ENCODE data around the gene PCDHGA6.
"Not testable (repeated sequence)": the region's sequence is repeated elsewhere in the genome, so short reads cannot be mapped to it uniquely, and the experiment has no call there.

PCDHGA6 gene

DNA sequence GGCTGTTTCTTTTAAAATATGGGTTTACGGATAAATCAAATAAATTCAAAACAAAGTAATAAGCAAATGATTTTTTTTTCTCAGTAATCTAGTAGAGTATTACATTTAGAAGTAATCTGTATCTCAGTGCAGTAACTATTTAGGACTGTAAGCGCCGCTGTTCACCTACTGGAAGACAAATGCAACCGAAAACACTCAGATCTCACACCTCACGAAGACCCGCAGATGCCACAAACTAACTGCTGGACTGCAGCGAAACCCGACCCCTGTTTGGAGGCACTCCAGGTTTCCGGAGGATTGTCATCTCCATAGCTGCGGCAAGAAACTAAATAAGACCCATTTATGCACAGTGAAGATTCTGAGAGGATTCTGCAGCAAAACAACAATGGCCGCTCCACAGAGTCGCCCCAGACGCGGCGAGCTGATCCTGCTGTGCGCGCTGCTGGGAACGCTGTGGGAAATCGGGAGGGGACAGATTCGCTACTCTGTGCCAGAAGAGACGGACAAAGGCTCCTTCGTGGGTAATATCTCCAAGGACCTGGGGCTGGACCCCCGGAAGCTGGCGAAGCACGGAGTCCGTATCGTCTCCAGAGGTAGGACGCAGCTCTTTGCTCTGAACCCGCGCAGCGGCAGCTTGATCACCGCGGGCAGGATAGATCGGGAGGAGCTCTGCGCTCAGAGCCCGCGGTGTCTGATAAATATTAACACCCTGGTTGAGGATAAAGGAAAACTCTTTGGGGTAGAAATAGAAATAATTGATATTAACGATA lies 18.9 kb downstream of the PCDHGA6 start, which contains the start of gene PCDHGA8:
PCDHGA8 (plus strand) TSS at position 205 of the 770 bp plus-strand sequence; CDS start at position 386, 181 bp downstream.
- no peak within 1 kb of the TSS for H3K4me3 ChIP-seq (ENCODE audit: low read depth, low read length)
- TF ChIP-seq, protein P1, sequence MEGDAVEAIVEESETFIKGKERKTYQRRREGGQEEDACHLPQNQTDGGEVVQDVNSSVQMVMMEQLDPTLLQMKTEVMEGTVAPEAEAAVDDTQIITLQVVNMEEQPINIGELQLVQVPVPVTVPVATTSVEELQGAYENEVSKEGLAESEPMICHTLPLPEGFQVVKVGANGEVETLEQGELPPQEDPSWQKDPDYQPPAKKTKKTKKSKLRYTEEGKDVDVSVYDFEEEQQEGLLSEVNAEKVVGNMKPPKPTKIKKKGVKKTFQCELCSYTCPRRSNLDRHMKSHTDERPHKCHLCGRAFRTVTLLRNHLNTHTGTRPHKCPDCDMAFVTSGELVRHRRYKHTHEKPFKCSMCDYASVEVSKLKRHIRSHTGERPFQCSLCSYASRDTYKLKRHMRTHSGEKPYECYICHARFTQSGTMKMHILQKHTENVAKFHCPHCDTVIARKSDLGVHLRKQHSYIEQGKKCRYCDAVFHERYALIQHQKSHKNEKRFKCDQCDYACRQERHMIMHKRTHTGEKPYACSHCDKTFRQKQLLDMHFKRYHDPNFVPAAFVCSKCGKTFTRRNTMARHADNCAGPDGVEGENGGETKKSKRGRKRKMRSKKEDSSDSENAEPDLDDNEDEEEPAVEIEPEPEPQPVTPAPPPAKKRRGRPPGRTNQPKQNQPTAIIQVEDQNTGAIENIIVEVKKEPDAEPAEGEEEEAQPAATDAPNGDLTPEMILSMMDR (IDR thresholded peaks at IDR 0.05; ENCODE audit: low read depth, low read length), result no peak

DNA sequence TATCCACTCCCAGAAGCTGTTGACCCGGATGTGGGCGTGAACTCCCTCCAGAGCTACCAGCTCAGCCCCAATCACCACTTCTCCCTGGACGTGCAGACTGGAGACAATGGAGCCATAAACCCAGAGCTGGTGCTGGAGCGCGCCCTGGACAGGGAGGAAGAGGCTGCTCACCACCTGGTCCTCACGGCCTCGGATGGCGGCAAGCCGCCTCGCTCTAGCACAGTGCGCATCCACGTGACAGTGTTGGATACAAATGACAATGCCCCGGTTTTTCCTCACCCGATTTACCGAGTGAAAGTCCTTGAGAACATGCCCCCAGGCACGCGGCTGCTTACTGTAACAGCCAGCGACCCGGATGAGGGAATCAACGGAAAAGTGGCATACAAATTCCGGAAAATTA lies 19.6 kb downstream of the PCDHGA6 start:
- no peak overlapping the region for H3K4me3 ChIP-seq (ENCODE audit: low read depth, low read length)
- TF ChIP-seq, protein P1 (IDR thresholded peaks at IDR 0.05; ENCODE audit: low read depth, low read length), result no peak

- not testable (repeated sequence) for H3K4me3 ChIP-seq (ENCODE audit: low read depth, low read length)
Observed at GRCh38 chr5:141394401-141395187, 20.9 kb downstream of the PCDHGA6 start.

DNA sequence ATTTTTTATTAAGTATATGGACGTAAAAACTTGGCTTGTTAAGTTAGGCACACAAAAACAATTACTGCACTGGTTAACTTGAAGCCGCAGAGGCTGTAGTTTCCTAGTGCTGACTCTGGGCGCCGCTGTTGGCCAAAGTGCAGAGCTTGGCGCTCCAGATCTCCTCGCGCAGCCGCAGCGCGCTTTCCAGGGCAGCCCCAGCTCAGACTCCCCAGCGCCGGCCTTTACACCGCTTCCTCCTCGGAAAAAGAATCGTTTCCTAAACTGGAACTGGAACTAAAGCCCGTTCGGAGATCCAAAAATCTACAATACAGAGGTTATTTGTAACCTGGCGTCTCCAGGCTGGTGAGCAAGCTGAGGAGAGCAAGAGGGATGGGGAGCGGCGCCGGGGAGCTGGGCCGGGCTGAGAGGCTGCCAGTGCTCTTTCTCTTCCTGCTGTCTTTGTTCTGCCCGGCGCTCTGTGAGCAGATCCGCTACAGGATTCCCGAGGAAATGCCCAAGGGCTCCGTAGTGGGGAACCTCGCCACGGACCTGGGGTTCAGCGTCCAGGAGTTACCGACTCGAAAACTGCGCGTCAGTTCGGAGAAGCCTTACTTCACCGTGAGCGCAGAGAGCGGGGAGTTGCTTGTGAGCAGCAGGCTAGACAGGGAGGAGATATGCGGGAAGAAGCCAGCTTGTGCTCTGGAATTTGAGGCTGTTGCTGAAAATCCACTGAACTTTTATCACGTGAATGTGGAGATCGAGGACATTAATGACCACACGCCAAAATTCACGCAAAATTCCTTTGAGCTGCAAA lies 24.3 kb downstream of the PCDHGA6 start, which contains the start of gene PCDHGB5:
PCDHGB5 (plus strand) TSS at position 192 of the 796 bp plus-strand sequence; CDS start at position 373, 181 bp downstream.
- H3K4me3 ChIP-seq (ENCODE audit: low read depth, low read length), result peak within 1 kb of the TSS; percentile 51
- TF ChIP-seq, protein P1 (IDR thresholded peaks at IDR 0.05; ENCODE audit: low read depth, low read length), result peak; percentile 72

DNA sequence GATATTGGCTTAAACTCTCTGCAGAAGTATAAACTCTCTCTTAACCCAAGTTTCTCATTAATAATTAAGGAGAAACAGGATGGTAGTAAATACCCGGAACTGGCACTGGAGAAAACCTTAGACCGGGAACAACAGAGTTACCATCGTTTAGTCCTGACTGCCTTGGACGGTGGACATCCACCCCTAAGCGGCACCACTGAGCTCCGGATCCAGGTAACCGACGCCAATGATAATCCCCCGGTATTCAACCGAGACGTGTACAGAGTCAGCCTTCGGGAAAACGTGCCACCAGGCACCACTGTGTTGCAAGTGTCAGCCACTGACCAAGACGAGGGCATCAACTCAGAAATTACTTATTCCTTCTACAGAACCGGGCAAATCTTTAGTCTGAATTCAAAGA lies 24.9 kb downstream of the PCDHGA6 start:
- H3K4me3 ChIP-seq (ENCODE audit: low read depth, low read length), result no peak overlapping the region
- TF ChIP-seq, protein P1 (IDR thresholded peaks at IDR 0.05; ENCODE audit: low read depth, low read length), result no peak

GRCh38 chr5:141399555-141400258 lies 26.0 kb downstream of the PCDHGA6 start:
- TF ChIP-seq, protein P1 (IDR thresholded peaks at IDR 0.05; ENCODE audit: low read depth, low read length), result no peak
- no peak overlapping the region for H3K4me3 ChIP-seq (ENCODE audit: low read depth, low read length)
